AG08396 (cell line): ENCODE measurements around the gene DDX5.
"Not testable (repeated sequence)": the region's sequence is repeated elsewhere in the genome, so short reads cannot be mapped to it uniquely, and the experiment has no call there.

Source experiments
- DNase-seq: peaks from one replicate; pipeline ENCODE4 v3.0.0; 2012; ENCODE audit warnings: low spot score, mixed read lengths

The DDX5 gene

GRCh38 chr17:64492481-64493109, 13.5 kb downstream of the DDX5 start:
- DNase-seq, result no peak

- DNase-seq, result no peak
Observed at GRCh38 chr17:64491994-64492393, 14.1 kb downstream of the DDX5 start.

GRCh38 chr17:64491034-64491860, 14.8 kb downstream of the DDX5 start:
- no peak for DNase-seq

- DNase-seq, result no peak
Observed at GRCh38 chr17:64488301-64488700, 17.8 kb downstream of the DDX5 start.

- DNase-seq, result no peak
Observed at GRCh38 chr17:64484380-64484779, 21.7 kb downstream of the DDX5 start.

- DNase-seq, result no peak
Observed at GRCh38 chr17:64480951-64481350, 25.1 kb downstream of the DDX5 start.

- DNase-seq, result no peak
Observed at GRCh38 chr17:64477849-64478248, 28.2 kb downstream of the DDX5 start.

- DNase-seq, result no peak
Observed at GRCh38 chr17:64472564-64472963, 33.5 kb downstream of the DDX5 start.

GRCh38 chr17:64471440-64471839, 34.6 kb downstream of the DDX5 start:
- DNase-seq, result no peak

GRCh38 chr17:64470625-64471024, 35.5 kb downstream of the DDX5 start:
- no peak for DNase-seq

GRCh38 chr17:64466834-64467233, 39.3 kb downstream of the DDX5 start:
- not testable (repeated sequence) for DNase-seq

- DNase-seq, result no peak
Observed at GRCh38 chr17:64466019-64466735, 39.9 kb downstream of the DDX5 start.

- DNase-seq, result no peak
Observed at GRCh38 chr17:64461788-64462187, 44.3 kb downstream of the DDX5 start.

GRCh38 chr17:64460955-64461354, 45.1 kb downstream of the DDX5 start:
- DNase-seq, result no peak

GRCh38 chr17:64459818-64460217, 46.3 kb downstream of the DDX5 start:
- not testable (repeated sequence) for DNase-seq

GRCh38 chr17:64459284-64459747, 46.8 kb downstream of the DDX5 start:
- peak; percentile 49 for DNase-seq

GRCh38 chr17:64458756-64459155, 47.3 kb downstream of the DDX5 start:
- no peak for DNase-seq

GRCh38 chr17:64457156-64457555, 48.9 kb downstream of the DDX5 start:
- DNase-seq, result peak; percentile 63

GRCh38 chr17:64455993-64456885, 49.9 kb downstream of the DDX5 start:
- no peak for DNase-seq

- no peak for DNase-seq
Observed at GRCh38 chr17:64449545-64449944, 56.5 kb downstream of the DDX5 start.

- peak; percentile 81 for DNase-seq
Observed at GRCh38 chr17:64448665-64449512, 57.2 kb downstream of the DDX5 start, which contains the start of gene MILR1. Gene MILR1, plus strand, starts transcription at chr17:64449115. Its CDS starts 54 bp downstream, at chr17:64449169.
